ENCODE measurements around the gene GPR158.
"Not testable (repeated sequence)": the region's sequence is repeated elsewhere in the genome, so short reads cannot be mapped to it uniquely, and the experiment has no call there.

GPR158 gene

GRCh38 chr10:25174461-25175230 is at the start of gene GPR158:
Gene GPR158, plus strand, starts transcription at chr10:25175001. Its CDS starts 420 bp downstream, at chr10:25175421.
- no peak for DNase-seq (ENCODE audit: low read depth)

- no peak for DNase-seq (ENCODE audit: low read depth)
Measured at GRCh38 chr10:25125201-25125611, 49.6 kb upstream of the GPR158 start.

- DNase-seq (ENCODE audit: low read depth): no peak
Measured at GRCh38 chr10:25129592-25129991, 45.2 kb upstream of the GPR158 start.

GRCh38 chr10:25130906-25131305 is 43.9 kb upstream of the GPR158 start:
- no peak for DNase-seq (ENCODE audit: low read depth)

GRCh38 chr10:25142116-25142864 is 32.5 kb upstream of the GPR158 start:
- DNase-seq (ENCODE audit: low read depth): no peak

- no peak for DNase-seq (ENCODE audit: low read depth)
Measured at GRCh38 chr10:25157650-25158049, 17.2 kb upstream of the GPR158 start.

- DNase-seq (ENCODE audit: low read depth): no peak
Measured at GRCh38 chr10:25159591-25159990, 15.2 kb upstream of the GPR158 start.

- no peak for DNase-seq (ENCODE audit: low read depth)
Measured at GRCh38 chr10:25162391-25162790, 12.4 kb upstream of the GPR158 start.

GRCh38 chr10:25163464-25163863 is 11.3 kb upstream of the GPR158 start:
- not testable (repeated sequence) for DNase-seq (ENCODE audit: low read depth)

- no peak for DNase-seq (ENCODE audit: low read depth)
Measured at GRCh38 chr10:25169740-25170139, 5.1 kb upstream of the GPR158 start.

- no peak for DNase-seq (ENCODE audit: low read depth)
Measured at GRCh38 chr10:25170627-25171026, 4.2 kb upstream of the GPR158 start.

- no peak for DNase-seq (ENCODE audit: low read depth)
Measured at GRCh38 chr10:25175527-25176420, 973 bp downstream of the GPR158 start.

GRCh38 chr10:25176421-25176968 is 1.7 kb downstream of the GPR158 start:
- no peak for DNase-seq (ENCODE audit: low read depth)

- DNase-seq (ENCODE audit: low read depth): no peak
Measured at GRCh38 chr10:25177093-25177753, 2.4 kb downstream of the GPR158 start.

GRCh38 chr10:25177754-25178135 is 2.9 kb downstream of the GPR158 start:
- DNase-seq (ENCODE audit: low read depth): no peak

- no peak for DNase-seq (ENCODE audit: low read depth)
Measured at GRCh38 chr10:25178411-25178810, 3.6 kb downstream of the GPR158 start.

- DNase-seq (ENCODE audit: low read depth): no peak
Measured at GRCh38 chr10:25180801-25181200, 6.0 kb downstream of the GPR158 start.

GRCh38 chr10:25182636-25183035 is 7.8 kb downstream of the GPR158 start:
- no peak for DNase-seq (ENCODE audit: low read depth)

GRCh38 chr10:25191162-25191895 is 16.5 kb downstream of the GPR158 start:
- no peak for DNase-seq (ENCODE audit: low read depth)

GRCh38 chr10:25198151-25198550 is 23.4 kb downstream of the GPR158 start:
- DNase-seq (ENCODE audit: low read depth): no peak

Data from HS-27A (cell line).